OCI-LY1 (cell line): ENCODE data around the gene MBNL1.

ENCODE experiments used
- H2AFZ ChIP-seq: fragments of 200-600 bp; sonication (generic), shearing (Covaris generic); 2 replicates; pipeline ENCODE4 v1.6.0; 2014; ENCODE audit warnings: antibody characterized with exemption, mild to moderate bottlenecking, low read length
- H3F3A ChIP-seq: fragments of 200-600 bp; sonication (generic), shearing (Covaris generic); 2 replicates; pipeline ENCODE4 v1.6.0; 2014; ENCODE audit warnings: mild to moderate bottlenecking, antibody characterized with exemption, low read length, moderate library complexity; ENCODE audit not compliant: insufficient read depth
- H3K27ac ChIP-seq: fragments of 200-600 bp; sonication (generic); 2 replicates; pipeline ENCODE4 v1.5.1; 2014; ENCODE audit warnings: low read length, mixed run types, mild to moderate bottlenecking, low read depth; ENCODE audit not compliant: poor library complexity, severe bottlenecking
- H3K27me3 ChIP-seq: fragments of 200-600 bp; sonication (generic); 2 replicates; pipeline ENCODE4 v1.6.0; 2014; ENCODE audit warnings: antibody characterized with exemption, mild to moderate bottlenecking, low read length, moderate library complexity; ENCODE audit not compliant: insufficient read depth
- H3K36me3 ChIP-seq: fragments of 200-600 bp; sonication (generic); 2 replicates; pipeline ENCODE4 v1.6.1; 2014; ENCODE audit warnings: mild to moderate bottlenecking, antibody characterized with exemption, low read length, moderate library complexity, mixed read lengths; ENCODE audit not compliant: insufficient read depth
- H3K4me1 ChIP-seq: fragments of 200-600 bp; sonication (generic); 2 replicates; pipeline ENCODE4 v1.5.1; 2014; ENCODE audit warnings: mild to moderate bottlenecking, low read length, moderate library complexity; ENCODE audit not compliant: insufficient read depth, severe bottlenecking
- H3K4me2 ChIP-seq: fragments of 200-600 bp; sonication (generic), shearing (Covaris generic); 2 replicates; pipeline ENCODE4 v1.6.1; 2014; ENCODE audit warnings: low read length
- H3K4me3 ChIP-seq: fragments of 200-600 bp; sonication (generic); 2 replicates; pipeline ENCODE4 v1.5.1; 2014; ENCODE audit warnings: low read length, low read depth, mild to moderate bottlenecking, mixed read lengths; ENCODE audit not compliant: poor library complexity, severe bottlenecking
- H3K79me2 ChIP-seq: fragments of 200-600 bp; shearing (Covaris generic); 2 replicates; pipeline ENCODE4 v1.6.1; 2016; ENCODE audit warnings: mixed run types, low read length, mixed read lengths; ENCODE audit not compliant: insufficient read depth
- H3K9ac ChIP-seq: fragments of 200-600 bp; sonication (generic), shearing (Covaris generic); 2 replicates; pipeline ENCODE4 v1.6.1; 2014; ENCODE audit warnings: mild to moderate bottlenecking, low read length, mixed read lengths
- H3K9me2 ChIP-seq: fragments of 200-600 bp; sonication (generic), shearing (Covaris generic); 2 replicates; pipeline ENCODE4 v1.6.1; 2014; ENCODE audit warnings: low read depth, mild to moderate bottlenecking, low read length, mixed read lengths
- H3K9me3 ChIP-seq: fragments of 200-600 bp; shearing (Covaris generic); 2 replicates; pipeline ENCODE4 v1.6.1; 2014; ENCODE audit warnings: low read length, mixed read lengths
- H4K20me1 ChIP-seq: fragments of 200-600 bp; sonication (generic), shearing (Covaris generic); 2 replicates; pipeline ENCODE4 v1.6.0; 2016; ENCODE audit warnings: mild to moderate bottlenecking, low read length; ENCODE audit not compliant: insufficient read depth
- EZH2 ChIP-seq: fragments of 200-600 bp; sonication (generic), shearing (Covaris generic); IDR thresholded peaks from 2 replicates; pipeline ENCODE4 v1.8.0; 2017; ENCODE audit warnings: borderline replicate concordance, mixed run types, mild to moderate bottlenecking, antibody characterized with exemption, low read length, moderate library complexity, mixed read lengths
- TF ChIP-seq, protein P1 (sequence below): fragments of 200-600 bp; sonication (generic), shearing (Covaris generic); IDR thresholded peaks from 2 replicates; pipeline ENCODE4 v1.5.1; 2017; ENCODE audit warnings: mild to moderate bottlenecking, antibody characterized with exemption, low read length, moderate library complexity, mixed read lengths

Gene MBNL1

DNA sequence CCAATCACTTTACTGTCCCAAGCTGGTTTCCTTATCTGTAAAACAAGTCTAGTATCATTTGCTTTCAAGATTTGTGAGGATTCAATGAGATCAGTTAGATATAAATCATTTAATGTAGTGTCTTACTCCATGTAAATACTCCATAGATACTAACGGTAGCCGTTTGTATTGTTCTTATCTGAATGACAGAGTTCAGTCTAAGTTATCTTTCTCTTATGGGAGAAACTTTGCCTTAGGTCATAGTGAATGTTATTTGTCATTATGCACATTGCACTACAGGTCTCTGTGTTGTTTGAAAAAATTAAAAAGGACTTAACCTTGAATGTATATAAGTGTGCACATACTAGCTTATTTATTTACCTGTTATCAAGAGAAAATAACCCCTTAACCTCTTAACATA is 44.7 kb downstream of the MBNL1 start:
- H3K79me2 ChIP-seq, result peaks cover 97% of the 10 kb centered on the region
- H3K9ac ChIP-seq, result no peak overlapping the region
- H3K4me2 ChIP-seq, result no peak overlapping the region
- H4K20me1 ChIP-seq, result no peaks in the 10 kb centered on the region
- TF ChIP-seq EZH2, result no peak
- TF ChIP-seq, protein P1, sequence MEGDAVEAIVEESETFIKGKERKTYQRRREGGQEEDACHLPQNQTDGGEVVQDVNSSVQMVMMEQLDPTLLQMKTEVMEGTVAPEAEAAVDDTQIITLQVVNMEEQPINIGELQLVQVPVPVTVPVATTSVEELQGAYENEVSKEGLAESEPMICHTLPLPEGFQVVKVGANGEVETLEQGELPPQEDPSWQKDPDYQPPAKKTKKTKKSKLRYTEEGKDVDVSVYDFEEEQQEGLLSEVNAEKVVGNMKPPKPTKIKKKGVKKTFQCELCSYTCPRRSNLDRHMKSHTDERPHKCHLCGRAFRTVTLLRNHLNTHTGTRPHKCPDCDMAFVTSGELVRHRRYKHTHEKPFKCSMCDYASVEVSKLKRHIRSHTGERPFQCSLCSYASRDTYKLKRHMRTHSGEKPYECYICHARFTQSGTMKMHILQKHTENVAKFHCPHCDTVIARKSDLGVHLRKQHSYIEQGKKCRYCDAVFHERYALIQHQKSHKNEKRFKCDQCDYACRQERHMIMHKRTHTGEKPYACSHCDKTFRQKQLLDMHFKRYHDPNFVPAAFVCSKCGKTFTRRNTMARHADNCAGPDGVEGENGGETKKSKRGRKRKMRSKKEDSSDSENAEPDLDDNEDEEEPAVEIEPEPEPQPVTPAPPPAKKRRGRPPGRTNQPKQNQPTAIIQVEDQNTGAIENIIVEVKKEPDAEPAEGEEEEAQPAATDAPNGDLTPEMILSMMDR, result no peak
- H3F3A ChIP-seq, result no peaks in the 10 kb centered on the region
- H2AFZ ChIP-seq, result no peak overlapping the region
- no peak overlapping the region for H3K4me3 ChIP-seq
- H3K9me2 ChIP-seq, result no peaks in the 10 kb centered on the region
- no peak overlapping the region for H3K27ac ChIP-seq
- no peaks in the 10 kb centered on the region for H3K27me3 ChIP-seq
- H3K36me3 ChIP-seq, result peaks cover 75% of the 10 kb centered on the region
- no peaks in the 10 kb centered on the region for H3K9me3 ChIP-seq
- H3K4me1 ChIP-seq, result peaks cover 9% of the 10 kb centered on the region

DNA sequence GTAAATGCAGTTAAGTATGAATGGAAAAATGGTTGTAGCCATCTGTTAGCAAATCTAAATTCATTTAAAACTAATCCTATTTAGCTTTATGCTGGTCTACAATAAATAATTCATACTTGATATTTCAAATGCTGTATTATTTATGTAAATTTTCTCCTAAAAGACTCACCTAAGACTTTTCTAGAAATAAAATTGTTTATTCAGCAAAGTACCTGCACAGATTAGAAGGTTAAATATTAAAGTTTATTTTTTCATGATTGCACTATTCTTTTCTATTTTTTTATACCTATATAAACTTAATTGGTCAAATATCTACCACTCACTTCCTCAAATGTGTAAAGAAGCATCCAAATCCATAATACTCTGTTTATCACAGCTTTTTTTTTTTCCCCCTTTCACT is 45.2 kb downstream of the MBNL1 start:
- H3K9me2 ChIP-seq, result no peaks in the 10 kb centered on the region
- H3K36me3 ChIP-seq, result peaks cover 75% of the 10 kb centered on the region
- H3K79me2 ChIP-seq, result peaks cover 97% of the 10 kb centered on the region
- no peak overlapping the region for H3K4me3 ChIP-seq
- no peaks in the 10 kb centered on the region for H3K9me3 ChIP-seq
- H3K4me2 ChIP-seq, result no peak overlapping the region
- TF ChIP-seq, protein P1, result no peak
- no peak for TF ChIP-seq EZH2
- H3K27ac ChIP-seq, result no peak overlapping the region
- H2AFZ ChIP-seq, result no peak overlapping the region
- no peaks in the 10 kb centered on the region for H3K27me3 ChIP-seq
- no peaks in the 10 kb centered on the region for H4K20me1 ChIP-seq
- H3F3A ChIP-seq, result no peaks in the 10 kb centered on the region
- no peak overlapping the region for H3K9ac ChIP-seq
- peaks cover 9% of the 10 kb centered on the region for H3K4me1 ChIP-seq

DNA sequence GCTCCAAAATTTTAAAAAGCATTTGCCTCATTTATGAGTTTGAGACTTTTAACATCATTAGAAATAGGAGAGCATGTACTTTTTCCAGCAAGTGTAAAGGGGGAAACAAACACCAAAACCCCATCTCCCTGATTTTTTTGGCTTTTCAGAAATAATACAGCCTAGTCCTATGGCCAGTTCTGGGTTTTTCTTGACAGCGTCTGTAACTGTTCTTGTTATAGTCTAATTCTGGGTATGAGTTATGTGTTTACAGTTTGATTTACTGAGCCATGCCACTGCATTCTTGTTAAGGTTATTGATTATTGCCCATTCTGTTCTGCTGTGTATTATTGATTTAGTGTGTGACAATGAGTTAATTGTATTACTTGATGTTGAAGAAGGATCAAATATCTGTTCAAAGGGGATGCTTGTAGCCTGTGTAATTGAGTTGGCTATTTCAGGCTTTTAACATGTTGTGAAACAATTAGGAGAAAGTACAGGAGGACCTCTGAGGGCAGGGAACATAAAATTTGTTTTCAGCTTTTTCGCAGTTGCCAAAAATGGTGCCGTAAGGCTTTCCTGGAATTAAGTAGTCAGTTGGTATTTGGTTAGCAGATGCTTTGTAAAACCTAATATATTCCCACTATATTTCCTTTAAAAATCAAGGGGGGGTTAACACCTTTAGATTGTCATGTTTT is 46.1 kb downstream of the MBNL1 start:
- peaks cover 73% of the 10 kb centered on the region for H3K36me3 ChIP-seq
- no peaks in the 10 kb centered on the region for H3K27me3 ChIP-seq
- H4K20me1 ChIP-seq, result no peaks in the 10 kb centered on the region
- H3K9ac ChIP-seq, result no peak overlapping the region
- no peak overlapping the region for H3K4me3 ChIP-seq
- no peak overlapping the region for H3K27ac ChIP-seq
- H3F3A ChIP-seq, result no peaks in the 10 kb centered on the region
- peaks cover 97% of the 10 kb centered on the region for H3K79me2 ChIP-seq
- TF ChIP-seq EZH2, result no peak
- TF ChIP-seq, protein P1, result no peak
- H3K4me2 ChIP-seq, result no peak overlapping the region
- no peaks in the 10 kb centered on the region for H3K9me3 ChIP-seq
- H2AFZ ChIP-seq, result no peak overlapping the region
- H3K4me1 ChIP-seq, result peaks cover 9% of the 10 kb centered on the region
- no peaks in the 10 kb centered on the region for H3K9me2 ChIP-seq
